ENCODE results near the gene KRTAP1-1.

GRCh38 chr17:41018541-41018940 lies 22.7 kb downstream of the KRTAP1-1 start:
- TF ChIP-seq RAD21 (conservative IDR thresholded peaks at IDR 0.05) (no peak), REST (IDR thresholded peaks at IDR 0.05; ENCODE audit: borderline replicate concordance) (no peak), POLR2AphosphoS5 (IDR thresholded peaks at IDR 0.05) (no peak)
- TF ChIP-seq, protein P1, sequence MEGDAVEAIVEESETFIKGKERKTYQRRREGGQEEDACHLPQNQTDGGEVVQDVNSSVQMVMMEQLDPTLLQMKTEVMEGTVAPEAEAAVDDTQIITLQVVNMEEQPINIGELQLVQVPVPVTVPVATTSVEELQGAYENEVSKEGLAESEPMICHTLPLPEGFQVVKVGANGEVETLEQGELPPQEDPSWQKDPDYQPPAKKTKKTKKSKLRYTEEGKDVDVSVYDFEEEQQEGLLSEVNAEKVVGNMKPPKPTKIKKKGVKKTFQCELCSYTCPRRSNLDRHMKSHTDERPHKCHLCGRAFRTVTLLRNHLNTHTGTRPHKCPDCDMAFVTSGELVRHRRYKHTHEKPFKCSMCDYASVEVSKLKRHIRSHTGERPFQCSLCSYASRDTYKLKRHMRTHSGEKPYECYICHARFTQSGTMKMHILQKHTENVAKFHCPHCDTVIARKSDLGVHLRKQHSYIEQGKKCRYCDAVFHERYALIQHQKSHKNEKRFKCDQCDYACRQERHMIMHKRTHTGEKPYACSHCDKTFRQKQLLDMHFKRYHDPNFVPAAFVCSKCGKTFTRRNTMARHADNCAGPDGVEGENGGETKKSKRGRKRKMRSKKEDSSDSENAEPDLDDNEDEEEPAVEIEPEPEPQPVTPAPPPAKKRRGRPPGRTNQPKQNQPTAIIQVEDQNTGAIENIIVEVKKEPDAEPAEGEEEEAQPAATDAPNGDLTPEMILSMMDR (IDR thresholded peaks at IDR 0.05; ENCODE audit: poor library complexity, severe bottlenecking) = no peak
